Hepatocyte (in vitro differentiated cells): ENCODE results near the gene TNS2.

Experiments
- CTCF ChIP-seq: fragments of 200-600 bp; sonication (generic); IDR thresholded peaks from 2 replicates; pipeline ENCODE4 v1.5.1; 2016; ENCODE audit warnings: antibody characterized with exemption, mild to moderate bottlenecking; ENCODE audit not compliant: poor library complexity
- EZH2 ChIP-seq: fragments of 200-600 bp; sonication (generic); IDR thresholded peaks from 2 replicates; pipeline ENCODE4 v1.6.1; 2016; ENCODE audit warnings: antibody characterized with exemption, mild to moderate bottlenecking, borderline replicate concordance
- EZH2phosphoT487 ChIP-seq: fragments of 200-600 bp; sonication (generic); IDR thresholded peaks from one replicate; pipeline ENCODE4 v1.6.1; 2018; ENCODE audit warnings: antibody characterized with exemption, mild to moderate bottlenecking, low read depth, moderate library complexity; ENCODE audit not compliant: unreplicated experiment, severe bottlenecking

GRCh38 chr12:53059434-53060063, 9.7 kb downstream of the TNS2 start:
- TF ChIP-seq CTCF (no peak), EZH2phosphoT487 (no peak), EZH2 (no peak)
